ENCODE data around the gene PSG1.
"Not testable (repeated sequence)": the region's sequence is repeated elsewhere in the genome, so short reads cannot be mapped to it uniquely, and the experiment has no call there.

Gene PSG1

DNA sequence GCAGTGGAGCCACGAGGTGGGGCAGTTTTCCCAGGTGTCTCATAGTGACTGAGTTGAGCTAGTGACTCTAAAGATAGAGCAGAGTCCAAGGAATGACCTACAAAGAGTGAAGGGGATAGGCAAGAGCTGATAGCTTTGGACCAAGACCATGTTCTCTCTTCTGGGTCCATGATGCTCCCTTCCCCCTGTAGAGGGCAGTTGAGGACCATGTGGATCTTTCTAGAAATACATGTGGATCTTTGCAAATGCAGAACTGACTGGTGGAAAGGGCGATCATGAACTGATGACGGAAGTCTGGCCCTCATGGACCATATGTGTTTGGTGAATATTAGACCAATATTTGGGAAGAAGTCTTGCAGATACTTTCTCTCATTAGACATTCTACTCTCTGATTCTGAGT is 6.9 kb downstream of the PSG1 start:
- TF ChIP-seq, protein P1, sequence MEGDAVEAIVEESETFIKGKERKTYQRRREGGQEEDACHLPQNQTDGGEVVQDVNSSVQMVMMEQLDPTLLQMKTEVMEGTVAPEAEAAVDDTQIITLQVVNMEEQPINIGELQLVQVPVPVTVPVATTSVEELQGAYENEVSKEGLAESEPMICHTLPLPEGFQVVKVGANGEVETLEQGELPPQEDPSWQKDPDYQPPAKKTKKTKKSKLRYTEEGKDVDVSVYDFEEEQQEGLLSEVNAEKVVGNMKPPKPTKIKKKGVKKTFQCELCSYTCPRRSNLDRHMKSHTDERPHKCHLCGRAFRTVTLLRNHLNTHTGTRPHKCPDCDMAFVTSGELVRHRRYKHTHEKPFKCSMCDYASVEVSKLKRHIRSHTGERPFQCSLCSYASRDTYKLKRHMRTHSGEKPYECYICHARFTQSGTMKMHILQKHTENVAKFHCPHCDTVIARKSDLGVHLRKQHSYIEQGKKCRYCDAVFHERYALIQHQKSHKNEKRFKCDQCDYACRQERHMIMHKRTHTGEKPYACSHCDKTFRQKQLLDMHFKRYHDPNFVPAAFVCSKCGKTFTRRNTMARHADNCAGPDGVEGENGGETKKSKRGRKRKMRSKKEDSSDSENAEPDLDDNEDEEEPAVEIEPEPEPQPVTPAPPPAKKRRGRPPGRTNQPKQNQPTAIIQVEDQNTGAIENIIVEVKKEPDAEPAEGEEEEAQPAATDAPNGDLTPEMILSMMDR (IDR thresholded peaks at IDR 0.05; ENCODE audit: control insufficient read depth, extremely low read depth, insufficient read depth) = no peak
- DNase-seq (ENCODE audit: low read depth) = no peak
- no peak overlapping the region for H3K4me3 ChIP-seq (ENCODE audit: low read depth, low read length)

DNA sequence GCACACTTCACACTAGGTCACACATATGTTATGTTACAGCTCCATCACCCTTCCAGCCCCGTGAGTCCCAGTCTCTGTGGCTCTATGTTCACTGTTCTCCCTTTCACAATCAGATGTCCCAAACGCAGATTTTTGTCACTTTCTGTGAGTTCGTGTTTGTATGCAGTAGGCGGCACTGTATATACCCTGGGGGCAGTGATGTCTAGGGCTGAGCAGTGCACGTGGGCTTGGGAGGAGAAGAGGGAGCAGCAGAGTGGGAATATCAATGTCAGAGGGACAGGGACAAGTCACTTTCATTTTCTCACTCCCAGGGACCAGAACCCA is 22.0 kb downstream of the PSG1 start:
- DNase-seq (ENCODE audit: low read depth) = no peak
- no peak overlapping the region for H3K4me3 ChIP-seq (ENCODE audit: low read depth, low read length)
- TF ChIP-seq, protein P1 (IDR thresholded peaks at IDR 0.05; ENCODE audit: control insufficient read depth, extremely low read depth, insufficient read depth) = no peak

DNA sequence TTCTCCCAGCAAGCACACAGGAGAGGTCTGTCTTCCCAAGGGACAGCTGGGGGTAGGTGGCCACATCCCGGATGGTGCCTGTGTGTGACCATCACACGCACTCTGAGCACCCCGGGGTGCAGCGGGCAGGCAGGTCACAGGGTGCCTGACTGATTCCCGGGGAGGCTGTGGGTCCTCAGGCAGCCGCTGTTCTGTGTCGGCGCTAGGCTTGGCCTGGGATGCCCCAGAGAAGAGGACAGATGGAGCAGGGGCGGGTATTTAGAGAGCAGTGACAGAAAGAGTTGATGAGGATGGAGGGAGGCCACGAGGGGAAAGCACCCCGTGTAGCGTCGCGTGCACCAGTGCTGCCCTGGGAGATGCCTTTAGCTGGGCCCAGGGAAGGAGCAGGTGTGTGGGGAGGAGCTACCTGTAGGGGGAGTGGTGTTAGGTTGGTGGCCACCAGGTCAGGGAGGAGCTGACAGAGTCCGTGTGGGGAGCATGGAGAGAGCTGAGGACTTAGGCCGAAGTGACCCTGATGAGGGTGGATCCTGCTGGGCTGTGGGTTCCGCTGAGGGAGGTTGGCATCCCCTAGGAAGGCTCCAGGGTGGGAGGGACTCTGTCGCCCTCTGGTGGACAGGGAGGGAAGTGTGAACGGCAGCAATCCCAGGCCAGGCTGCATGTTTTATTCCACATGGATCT is 22.5 kb downstream of the PSG1 start:
- not testable (repeated sequence) for H3K4me3 ChIP-seq (ENCODE audit: low read depth, low read length); DNase-seq (ENCODE audit: low read depth)
- TF ChIP-seq, protein P1 (IDR thresholded peaks at IDR 0.05; ENCODE audit: control insufficient read depth, extremely low read depth, insufficient read depth) = peak; percentile 46

DNA sequence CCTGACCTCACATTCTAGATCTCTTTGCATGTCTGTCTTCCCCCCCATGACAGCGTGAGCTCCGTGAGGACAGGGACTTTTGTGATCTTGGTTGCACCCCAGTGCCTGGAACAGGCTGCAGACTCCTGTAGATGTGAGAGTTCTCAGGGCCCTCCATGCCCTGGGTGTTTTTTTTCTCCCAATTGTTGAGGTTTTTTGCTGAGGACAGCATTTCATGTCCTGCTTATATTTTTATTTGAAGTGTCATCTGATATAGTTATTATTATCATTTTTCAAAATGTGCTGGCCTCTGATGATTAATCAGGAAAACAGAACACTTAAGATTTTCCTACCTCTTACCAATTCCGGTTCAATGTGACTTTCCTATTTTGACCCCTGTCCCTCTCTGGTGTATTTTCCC is 24.8 kb downstream of the PSG1 start:
- DNase-seq (ENCODE audit: low read depth); H3K4me3 ChIP-seq (ENCODE audit: low read depth, low read length): not testable (repeated sequence)

DNA sequence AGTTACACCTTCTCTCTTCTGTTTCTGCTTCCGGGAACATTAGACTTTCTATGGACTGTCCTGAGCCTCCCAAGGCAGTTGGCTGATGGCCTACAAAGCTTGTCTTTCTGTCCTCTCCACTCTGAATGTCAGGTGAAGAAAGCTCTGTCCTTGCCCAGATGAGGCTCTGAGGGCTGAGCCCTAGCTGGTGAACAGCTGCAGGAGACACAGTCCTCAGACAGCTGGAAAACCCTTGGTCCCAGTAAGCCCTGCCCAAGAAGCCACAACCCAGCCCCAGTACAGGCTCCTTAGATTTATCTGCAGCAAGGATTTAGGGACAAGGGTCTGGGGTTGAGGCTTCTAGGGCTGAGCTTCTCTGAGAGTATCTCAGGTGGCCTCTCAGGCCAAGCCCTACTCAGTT is 26.3 kb downstream of the PSG1 start:
- not testable (repeated sequence) for DNase-seq (ENCODE audit: low read depth); H3K4me3 ChIP-seq (ENCODE audit: low read depth, low read length)

DNA sequence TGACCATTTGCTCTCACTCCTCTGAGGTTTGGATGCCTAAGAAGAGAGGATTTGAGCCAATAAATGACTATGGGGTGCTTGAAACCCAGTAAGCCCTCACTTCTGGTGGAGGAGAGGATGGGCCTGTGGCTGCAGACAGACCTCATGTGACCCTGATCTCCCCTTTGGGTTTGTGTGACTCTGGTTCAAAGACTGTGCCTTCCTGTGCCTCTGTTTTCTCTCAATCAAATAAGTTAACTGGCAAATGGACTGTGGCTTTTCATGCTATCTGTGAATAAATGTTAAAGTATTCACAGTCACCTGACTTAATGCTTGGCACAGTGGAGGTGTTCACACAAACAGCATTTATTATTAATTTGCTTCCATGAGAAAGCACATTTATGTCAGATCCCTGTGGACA is 26.7 kb downstream of the PSG1 start:
- DNase-seq (ENCODE audit: low read depth); H3K4me3 ChIP-seq (ENCODE audit: low read depth, low read length): not testable (repeated sequence)

DNA sequence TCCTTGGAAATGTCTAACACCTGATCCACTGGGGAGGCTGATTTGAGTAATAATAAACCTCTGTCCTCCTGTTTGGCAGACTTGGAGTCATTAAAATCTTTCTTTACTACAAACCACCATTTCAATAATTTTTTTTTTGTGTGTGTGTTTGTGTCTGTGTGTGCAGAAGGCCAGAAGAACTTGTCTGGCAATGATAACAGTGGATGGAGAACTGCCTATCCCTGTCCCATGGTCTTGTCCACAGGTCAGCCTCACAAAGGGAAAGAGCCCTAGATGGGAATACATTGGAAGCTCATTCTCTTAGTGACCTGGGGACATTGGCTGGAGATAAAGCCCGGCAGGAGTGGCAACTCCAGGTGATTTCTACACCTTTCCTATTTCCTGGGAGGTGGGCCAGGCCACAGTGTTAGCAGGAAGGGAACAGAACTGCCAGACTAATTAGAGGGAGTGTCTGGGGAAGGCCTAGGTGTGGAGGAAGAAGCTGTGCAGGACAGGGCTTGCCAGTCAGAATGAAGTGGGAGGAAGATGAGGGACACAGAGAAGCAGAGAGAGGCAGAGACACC is 27.7 kb downstream of the PSG1 start:
- H3K4me3 ChIP-seq (ENCODE audit: low read depth, low read length); DNase-seq (ENCODE audit: low read depth): not testable (repeated sequence)

DNA sequence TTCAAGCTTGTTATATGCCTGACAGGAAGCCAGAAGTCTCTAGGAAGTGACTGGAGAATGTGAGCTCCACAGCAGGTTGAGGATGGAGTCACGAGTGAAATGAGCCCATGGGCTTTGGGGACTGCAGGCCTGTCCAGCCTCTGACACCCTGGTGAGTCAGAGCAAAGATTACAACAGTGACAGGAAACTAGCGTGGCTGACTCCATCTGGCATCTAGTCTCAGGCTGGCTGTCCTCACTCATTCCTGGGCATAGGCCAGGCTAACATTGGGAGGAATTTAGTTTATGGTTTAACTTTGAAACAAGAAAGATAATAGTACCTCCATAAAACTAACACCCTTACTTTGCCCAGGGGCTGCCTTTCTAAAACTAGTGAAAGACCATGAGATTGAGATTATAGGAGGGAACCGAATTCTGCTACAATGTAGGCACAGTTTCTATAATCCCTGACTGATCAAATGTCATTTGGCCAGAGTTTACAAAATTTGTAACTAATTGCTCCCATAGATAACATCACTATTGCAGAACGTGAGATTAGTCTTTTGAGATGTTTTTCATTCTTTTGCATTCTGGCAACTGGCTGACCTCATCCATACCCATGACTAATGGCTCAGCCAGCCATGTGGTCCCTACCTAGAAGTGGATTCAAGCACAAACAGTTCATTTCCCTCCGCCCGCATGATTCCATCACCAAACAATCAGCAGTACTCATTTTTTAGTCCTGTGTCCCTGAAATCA is 28.4 kb downstream of the PSG1 start:
- no peak for DNase-seq (ENCODE audit: low read depth)
- TF ChIP-seq, protein P1 (IDR thresholded peaks at IDR 0.05; ENCODE audit: control insufficient read depth, extremely low read depth, insufficient read depth) = no peak
- no peak overlapping the region for H3K4me3 ChIP-seq (ENCODE audit: low read depth, low read length)

DNA sequence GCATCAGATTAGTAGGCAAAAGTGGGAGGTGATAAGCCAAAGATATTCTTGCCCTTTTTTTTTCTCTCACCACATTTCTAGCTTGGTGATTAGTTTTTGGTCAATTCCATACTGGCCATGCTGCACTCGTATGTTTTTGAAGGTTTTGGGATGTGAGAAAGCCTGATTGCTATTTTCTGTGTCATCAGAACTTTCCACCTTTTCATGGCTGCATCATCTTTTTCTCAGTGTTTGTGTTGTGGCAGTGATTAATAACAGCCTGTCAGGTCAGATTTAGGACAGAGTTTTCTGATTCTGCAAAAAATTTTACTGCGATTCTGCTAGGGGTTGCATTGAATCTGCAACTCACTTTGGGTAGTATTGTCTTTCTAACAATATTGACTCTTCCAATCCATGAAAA is 32.9 kb downstream of the PSG1 start:
- no peak for DNase-seq (ENCODE audit: low read depth)
- no peak overlapping the region for H3K4me3 ChIP-seq (ENCODE audit: low read depth, low read length)
- TF ChIP-seq, protein P1 (IDR thresholded peaks at IDR 0.05; ENCODE audit: control insufficient read depth, extremely low read depth, insufficient read depth) = no peak

DNA sequence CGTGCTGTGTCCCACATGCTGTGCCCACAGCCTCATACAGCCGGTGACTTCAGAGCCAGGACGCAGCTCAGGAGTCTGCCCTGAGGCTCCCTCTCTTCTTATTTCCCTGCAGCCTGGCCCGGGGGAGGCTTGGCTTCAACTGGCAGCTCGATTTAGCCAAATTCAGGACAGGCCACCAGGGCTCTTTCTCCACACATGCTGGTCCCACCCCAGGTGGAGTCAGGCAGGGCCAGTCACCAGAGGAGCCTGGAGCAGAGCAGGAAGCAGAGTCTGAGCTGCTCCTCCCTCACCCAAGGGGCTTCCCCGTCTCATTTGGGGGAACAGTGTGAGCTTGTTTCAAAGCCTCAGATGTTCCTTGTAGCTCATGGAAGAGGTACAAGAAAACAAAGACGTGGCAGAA is 35.9 kb downstream of the PSG1 start:
- H3K4me3 ChIP-seq (ENCODE audit: low read depth, low read length); DNase-seq (ENCODE audit: low read depth): not testable (repeated sequence)

DNA sequence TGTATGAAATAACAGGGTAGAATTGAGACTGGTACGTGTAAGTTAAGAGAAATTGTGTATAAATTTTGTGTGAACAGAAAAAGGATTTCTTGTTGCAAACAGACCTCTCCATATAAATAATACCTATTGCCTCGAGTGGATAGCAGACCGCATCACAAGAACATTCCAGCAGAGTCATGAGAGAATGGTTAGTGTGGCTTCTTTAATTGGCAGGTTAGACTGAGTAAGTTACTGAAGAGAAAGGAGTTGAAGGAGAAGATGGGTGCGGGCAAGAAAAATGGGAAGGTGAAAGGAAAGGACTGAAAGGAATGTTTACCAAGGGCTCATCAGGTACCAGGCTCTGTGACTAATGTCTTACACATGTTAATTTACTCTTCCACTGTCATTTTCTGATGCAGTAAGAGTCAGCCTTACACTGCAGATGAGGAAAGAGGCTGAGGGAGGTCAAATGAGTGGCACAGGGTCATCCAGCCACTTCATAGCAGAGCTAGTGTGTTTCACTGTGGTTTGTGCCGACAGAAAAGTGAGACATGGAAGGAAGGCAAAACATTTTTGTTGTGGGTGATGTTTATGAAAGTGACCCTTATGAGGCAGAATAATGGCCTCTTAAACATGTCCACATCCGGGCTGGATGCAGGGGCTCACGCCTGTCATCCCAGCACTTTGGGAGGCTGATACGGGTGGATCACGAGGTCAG is 46.6 kb downstream of the PSG1 start:
- not testable (repeated sequence) for DNase-seq (ENCODE audit: low read depth); H3K4me3 ChIP-seq (ENCODE audit: low read depth, low read length)

DNA sequence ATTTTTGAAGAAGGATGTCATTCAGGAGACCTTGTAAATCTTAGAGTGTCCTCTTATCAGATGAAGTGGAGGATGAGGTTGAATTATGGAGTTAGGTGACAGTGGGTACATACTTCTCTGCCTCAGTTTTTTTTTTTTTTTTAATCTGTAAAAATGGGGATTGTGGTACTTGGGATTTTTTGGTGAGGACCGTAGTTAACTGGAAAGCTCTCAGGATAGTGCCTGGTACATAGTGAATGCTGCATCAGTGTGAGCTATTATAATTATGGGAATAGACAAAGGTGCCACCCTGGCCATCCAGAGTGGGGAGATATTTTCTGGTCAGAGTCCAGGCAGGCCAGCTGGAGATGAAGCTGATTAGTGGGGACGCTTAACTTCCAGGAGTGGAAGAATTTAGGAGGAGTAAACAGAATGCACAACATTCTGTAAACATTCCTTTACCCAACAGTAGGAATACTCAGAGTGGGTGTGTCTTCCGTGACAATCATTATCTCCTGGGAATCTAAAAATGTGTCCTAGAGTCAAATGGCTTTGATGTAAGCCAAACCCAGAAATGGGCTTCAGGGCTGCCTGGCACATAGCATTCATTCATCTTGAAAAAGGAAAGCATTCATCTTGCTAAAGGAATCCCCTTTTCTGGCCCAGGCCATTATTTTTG is 47.4 kb downstream of the PSG1 start:
- not testable (repeated sequence) for DNase-seq (ENCODE audit: low read depth); H3K4me3 ChIP-seq (ENCODE audit: low read depth, low read length)
